ENCODE results near the gene TBX10. TPM values are rescaled to one million over a fixed set of nuclear protein-coding genes. Genes with fewer than 3 reads are reported as not detected.
"Not testable (repeated sequence)": the region's sequence is repeated elsewhere in the genome, so short reads cannot be mapped to it uniquely, and the experiment has no call there.

TBX10 gene
- total RNA-seq, 1 donor from 2014 or later, result not detected

DNA sequence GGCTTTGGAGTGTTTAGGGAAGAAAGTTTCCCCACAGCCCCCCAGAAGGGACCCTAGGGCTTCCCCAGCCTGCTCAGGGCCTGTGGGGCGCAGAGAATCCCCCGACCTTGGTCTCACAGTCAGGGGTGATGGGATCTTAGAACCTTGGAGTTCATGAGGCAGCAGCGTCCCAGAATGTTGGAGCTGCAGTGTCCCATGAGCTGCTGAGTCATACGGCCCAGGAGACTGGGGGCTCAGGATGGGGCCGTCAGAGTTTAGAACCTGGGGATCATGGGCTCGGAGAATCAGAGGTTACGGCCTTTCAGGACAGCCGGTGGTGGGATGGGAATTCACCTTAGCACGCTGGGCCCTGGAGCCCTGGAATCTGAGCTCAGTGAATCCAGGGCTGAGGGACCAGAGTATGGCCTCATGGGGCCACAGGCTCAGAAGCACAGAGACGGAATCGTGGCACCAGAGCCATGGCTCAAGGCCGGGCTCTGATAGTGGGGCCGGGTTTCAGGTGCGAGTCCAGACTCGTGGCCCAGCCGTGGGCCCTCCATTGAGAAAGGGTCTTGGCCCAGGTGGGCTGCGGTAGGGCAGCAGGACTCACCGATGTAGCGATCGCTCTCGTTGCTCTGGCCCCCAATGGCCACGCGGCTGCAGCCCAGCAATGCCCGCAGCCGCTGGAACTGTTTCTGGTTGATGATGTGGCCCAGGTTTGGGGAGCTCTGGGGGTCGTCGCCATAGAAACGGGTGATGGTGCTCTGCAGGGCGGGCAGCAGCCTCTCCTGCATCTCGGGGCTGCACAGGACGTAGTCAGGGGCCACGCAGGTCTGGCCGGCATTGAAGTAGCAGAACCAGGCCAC, 25.4 kb upstream of the TBX10 start:
- no peak for DNase-seq (ENCODE audit: low spot score)

- no peak for DNase-seq (ENCODE audit: low spot score)
Observed at GRCh38 chr11:67664213-67664585, 24.6 kb upstream of the TBX10 start.

- no peak for DNase-seq (ENCODE audit: low spot score)
Observed at GRCh38 chr11:67663532-67664212, 24.1 kb upstream of the TBX10 start.

DNA sequence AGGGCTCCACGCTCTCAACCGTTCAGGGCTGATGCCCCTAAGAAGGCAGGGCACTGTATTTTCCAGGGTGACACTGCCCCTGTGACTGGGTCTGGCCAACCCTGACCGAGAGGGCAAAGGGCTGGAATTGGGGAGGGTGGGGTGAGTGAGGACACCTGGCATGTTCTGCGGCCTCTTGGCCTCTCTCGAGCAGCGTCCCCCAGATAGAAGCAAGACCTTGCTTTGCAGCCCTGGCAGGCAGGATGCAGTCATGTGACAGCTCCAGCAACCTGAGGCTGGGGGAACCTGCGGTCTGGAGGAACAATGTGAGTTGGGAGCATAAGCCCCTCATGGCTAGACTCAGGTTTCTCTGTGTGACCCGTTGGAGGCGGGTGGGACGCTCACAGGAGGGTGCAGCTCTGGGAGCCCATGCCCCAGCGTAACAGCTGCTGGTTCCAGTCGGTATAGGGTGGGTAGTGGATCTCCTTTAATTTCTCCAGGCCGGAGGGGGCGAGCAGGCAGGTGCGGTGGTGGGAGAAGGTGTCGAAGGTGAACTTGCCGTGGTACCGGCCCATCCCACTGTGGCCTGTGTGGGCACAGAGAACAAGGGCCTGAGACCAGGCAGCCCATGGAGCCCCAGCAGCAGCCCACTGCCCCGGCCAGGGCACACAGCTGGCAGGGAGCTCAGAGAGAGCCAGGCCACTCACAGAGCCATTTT, 23.4 kb upstream of the TBX10 start:
- no peak for DNase-seq (ENCODE audit: low spot score)

DNA sequence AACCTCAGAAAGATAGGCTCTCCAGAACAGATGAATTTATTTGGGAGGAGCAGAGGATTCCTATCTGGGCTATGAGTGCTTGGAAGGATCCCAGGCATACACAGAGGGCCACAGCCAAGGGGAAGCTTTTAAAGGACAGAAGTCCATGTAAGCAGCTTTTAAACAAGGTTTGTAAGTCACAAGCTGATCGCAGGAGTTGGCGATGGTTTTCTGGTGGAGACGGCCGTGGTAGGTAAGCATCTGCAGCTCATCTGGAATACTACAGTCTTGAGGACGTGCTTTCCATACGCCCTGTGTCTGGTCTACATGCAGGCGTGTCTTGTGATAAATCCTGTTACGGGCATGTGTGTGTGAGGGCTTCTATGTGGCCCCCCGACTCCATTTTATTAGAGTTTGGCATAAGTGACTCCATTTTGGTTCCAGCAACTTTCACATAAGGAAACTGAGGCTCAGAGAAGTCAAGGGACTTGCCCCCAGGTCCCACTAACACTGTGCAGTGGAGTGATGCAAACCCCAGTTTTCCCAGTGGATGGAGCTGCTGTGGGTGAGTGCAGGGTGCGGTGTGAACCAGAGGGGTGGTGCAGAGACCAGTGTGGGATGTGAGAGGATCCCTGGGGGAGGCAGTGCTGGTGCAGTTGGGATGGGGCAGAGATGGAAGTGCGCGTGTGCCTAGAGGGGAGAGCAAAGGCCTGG, 22.7 kb upstream of the TBX10 start:
- DNase-seq (ENCODE audit: low spot score), result no peak

DNA sequence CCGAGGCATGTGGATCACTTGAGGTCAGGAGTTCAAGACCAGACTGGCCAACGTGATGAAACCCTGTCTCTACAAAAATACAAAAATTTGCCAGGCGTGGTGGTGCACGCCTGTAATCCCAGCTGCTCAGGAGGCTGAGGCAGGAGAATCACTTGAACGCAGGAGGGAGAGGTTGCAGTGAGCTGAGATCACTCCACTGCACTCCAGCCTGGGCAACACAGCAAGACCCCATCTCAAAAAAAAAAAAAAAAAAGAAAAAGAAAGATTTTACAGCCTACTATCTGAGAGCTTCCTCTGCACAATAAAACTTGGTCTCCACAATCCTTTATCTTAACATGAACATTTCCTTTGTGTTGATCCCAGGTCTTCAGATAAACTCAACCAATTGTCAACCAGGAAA, 21.2 kb upstream of the TBX10 start:
- DNase-seq (ENCODE audit: low spot score), result not testable (repeated sequence)

DNA sequence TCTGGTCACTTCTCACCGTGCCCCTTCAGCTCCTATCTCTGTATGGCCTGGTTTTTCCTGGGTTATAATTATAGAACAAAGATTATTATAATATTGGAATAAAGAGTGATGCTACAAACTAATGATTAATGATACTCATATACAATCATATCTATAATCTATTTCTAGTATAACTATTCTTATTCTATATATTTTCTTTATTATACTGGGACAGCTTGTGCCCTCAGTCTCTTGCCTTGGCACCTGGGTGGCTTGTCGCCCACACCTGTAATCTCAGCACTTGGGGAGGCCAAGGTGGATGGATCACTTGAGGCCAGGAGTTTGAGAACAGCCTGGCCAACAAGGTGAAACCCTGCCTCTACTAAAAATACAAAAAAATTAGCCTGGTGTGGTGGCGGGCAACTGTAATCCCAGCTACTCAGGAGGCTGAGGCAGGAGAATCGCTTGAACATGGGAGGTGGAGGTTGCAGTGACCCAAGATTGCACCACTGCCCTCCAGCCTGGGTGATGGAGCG, 20.1 kb upstream of the TBX10 start:
- DNase-seq (ENCODE audit: low spot score), result not testable (repeated sequence)

GRCh38 chr11:67657300-67657699, 17.7 kb upstream of the TBX10 start:
- no peak for DNase-seq (ENCODE audit: low spot score)

GRCh38 chr11:67656278-67656922, 16.8 kb upstream of the TBX10 start:
- no peak for DNase-seq (ENCODE audit: low spot score)

DNA sequence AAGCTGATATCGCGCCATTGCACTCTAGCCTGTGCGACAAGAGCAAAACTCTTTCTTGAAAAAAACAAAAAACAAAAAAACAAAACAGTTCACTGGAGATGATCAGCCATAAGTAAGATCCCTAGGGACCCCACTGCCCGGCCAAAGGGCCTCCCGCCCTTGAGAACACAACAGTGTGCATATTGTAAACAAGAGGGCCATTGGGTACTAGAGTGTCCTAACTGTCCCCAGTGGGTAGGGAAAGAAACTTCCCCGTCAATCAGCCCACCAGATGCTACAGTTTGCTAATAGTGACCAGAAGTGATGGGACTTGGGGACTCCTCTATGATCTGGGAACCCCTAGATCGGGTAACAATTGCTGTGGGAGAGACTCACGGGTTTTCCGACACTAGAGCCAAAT, 14.7 kb upstream of the TBX10 start:
- DNase-seq (ENCODE audit: low spot score), result no peak

DNA sequence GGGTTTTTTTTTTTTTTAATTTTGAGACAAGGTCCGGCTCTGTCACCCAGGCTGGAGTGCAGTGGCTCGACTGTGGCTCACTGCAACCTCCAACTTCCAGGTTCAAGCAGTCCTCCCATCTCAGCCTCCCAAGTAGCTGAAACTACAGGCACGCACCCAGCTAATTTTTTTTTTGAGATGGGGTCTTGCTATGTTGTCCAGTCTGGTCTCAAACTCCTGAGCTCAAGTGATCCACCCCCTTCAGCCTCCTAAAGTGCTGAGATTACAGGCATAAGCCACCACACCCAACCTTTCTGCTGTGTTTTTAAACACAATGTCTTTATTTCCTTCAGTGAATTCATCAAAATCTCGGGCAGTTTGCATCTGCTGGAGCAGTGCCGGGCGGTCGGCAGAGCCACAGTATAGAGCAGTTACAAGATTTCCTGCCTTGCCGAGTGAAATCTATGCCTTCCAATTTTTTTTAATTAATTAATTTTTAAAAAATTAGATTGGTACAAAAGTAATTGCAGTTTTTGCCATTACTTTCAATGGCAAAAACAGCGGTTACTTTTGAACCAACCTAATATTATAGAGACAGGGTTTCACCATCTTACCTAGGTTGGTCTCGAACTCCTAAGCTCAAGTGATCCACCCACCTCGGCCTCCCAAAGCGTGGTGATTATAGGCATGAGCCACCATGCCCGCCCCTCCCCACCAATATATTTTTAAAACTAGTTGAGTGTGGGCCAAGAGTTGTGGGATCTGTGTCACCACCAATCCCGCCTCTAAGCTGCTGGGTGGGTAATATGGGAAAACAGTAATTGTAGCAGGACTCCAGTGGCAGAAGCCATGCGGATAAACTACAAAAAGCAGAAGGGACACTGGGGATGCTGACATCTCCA, 13.6 kb upstream of the TBX10 start:
- no peak for DNase-seq (ENCODE audit: low spot score)

DNA sequence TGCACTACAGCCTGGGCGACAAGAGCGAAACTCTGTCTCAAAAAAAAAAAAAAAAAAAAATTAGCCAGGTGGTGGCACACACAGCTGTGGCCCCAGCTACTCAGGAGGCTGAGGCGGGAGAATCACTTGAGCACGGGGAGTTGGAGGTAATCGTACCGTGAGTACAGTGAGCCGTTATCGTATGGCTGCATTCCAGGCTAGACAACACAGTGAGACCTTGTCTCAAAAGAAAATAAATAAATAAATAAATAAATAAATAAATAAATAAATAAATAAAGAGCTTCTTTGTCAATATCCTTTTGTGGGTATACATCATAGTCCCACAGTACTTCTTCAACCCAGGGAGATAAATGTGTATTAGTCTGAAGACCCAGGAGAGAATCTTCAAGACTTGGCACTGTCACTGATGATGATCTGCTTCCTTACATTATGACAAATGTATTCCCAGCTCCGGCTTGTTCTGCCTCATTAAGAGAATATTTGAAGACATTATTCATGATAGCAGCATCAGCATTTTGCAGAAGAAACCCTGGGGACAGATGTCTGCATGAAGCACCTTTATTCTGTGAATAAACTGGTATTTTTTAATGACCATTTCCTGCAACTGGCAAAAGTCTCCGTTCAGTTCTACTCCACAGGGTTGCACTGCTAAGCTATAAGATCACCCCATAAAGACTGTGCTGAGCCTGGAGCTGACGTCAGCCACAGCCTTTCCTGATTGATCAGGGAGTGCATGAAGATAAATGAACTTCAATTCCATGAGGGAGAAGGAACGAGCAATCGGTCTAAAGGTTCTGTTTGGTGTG, 12.6 kb upstream of the TBX10 start:
- no peak for DNase-seq (ENCODE audit: low spot score)

DNA sequence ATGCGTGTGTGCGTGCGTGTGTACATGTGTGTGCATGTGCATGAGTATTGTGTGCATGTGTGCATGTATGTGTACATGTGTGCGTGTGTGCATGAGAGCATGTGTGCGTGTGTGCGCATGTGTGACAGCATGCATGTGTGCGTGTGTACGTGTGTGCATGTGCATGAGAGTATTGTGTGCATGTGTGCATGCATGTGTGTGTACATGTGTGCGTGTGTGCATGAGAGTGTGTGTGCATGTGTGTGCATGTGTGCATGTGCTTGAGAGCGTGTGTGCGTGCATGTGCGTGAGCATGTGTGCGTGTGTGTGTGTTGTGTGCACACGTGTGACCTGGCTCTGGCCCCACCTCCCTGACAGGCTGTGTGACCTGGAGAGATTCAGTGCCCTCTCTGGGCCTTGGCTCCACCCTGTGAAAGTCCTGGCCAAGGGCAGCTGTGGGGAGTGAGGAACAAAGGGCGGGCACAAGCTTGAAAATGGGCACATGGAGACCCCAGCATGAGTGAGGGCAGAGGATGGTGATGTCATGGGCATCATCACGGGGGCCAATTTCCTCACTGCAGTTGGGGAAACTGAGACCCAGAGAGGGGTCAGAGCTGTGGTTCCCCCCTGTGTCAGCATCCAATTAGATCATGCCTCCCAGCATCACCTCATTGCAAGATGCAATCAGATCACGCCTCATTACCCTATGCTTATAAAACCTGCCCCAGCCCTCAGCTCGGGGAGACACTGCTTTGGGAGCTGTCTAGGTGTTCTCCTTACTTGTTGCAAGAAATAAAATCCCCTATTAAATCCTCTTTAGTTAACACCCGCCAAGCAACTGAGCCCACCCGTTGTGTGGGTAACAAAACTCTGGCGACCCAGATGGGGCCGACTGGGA, 10.3 kb upstream of the TBX10 start:
- DNase-seq (ENCODE audit: low spot score), result no peak

- peak; percentile 41 for DNase-seq (ENCODE audit: low spot score)
Observed at GRCh38 chr11:67648796-67649613, 9.4 kb upstream of the TBX10 start.

DNA sequence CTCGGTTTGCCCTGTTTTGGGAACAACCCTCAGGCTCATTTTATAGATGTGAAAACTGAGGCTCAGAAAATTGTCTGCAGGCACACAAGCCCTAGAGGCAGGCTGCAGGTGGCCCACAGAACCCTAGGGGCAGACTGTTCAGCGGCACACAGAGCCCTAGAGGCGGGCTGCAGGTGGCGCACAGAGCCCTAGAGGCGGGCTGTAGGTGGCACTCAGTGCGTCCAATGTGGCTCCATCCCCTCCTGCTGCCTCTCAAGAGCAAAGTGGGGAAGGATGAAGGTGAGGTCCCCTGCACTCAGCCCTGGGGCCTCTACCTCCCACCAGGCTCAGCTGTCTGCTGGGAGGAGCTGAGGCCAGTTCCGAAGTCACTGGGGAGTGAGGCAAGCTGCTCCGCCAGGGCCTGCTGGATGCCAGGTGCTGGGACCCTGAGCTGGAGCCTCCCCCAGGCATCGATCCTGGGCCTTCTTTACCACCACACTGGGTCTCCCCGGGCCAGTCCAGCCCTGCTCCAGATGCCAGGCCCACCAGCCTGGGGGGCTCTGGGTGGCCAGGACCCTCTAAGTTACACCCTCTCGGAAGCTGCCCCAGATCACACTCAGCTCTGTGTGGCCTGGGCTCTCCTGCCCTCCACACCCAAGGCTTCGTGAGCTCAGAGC, 8.7 kb upstream of the TBX10 start:
- DNase-seq (ENCODE audit: low spot score), result peak; percentile 39

GRCh38 chr11:67647471-67647870, 7.9 kb upstream of the TBX10 start:
- DNase-seq (ENCODE audit: low spot score), result no peak
